GM12878 (cell line): ENCODE results near the gene HAP1. TPM values are rescaled to one million over a fixed set of nuclear protein-coding genes. Genes with fewer than 3 reads are reported as not detected.

ENCODE experiments used
- ATAC-seq: fragments of 200-7000 bp; cut with Tn5 transposase; 3 replicates; pipeline ENCODE4 v1.9.1; 2020; ENCODE audit warnings: mild to moderate bottlenecking, moderate library complexity
- BruUV-seq: library from RNA; stranded (reverse); fragments of 400-500 nt; replicated peaks from 2 replicates; lab custom pipeline; 2021; lab: Mats Ljungman, UMichigan
- CTCF ChIA-PET: fragments of 300-600 bp; sonication (Branson Sonifier 250); formaldehyde crosslinking; extraction: SDS; loops from one replicate; lab custom pipeline; 2021; ENCODE audit warnings: inconsistent platforms; lab: Yijun Ruan, JAX
- POLR2A ChIA-PET: fragments of 350-600 bp; formaldehyde crosslinking; extraction: SDS; loops from one replicate; lab custom pipeline; 2021; ENCODE audit warnings: inconsistent platforms; lab: Charles Lee
- RAD21 ChIA-PET: fragments of 300-600 bp; sonication (Branson Sonifier 250); formaldehyde crosslinking; loops from one replicate; lab custom pipeline; 2023; ENCODE audit warnings: antibody characterized with exemption; ENCODE audit not compliant: unreplicated experiment; lab: Charles Lee
- SMC1A ChIA-PET: fragments of 300-600 bp; sonication (Branson Sonifier 250); formaldehyde crosslinking; loops from one replicate; lab custom pipeline; 2023; ENCODE audit not compliant: unreplicated experiment, uncharacterized antibody; lab: Charles Lee
- DNase-seq: peaks from one replicate; pipeline ENCODE4 v3.0.0-alpha.2; 2011; ENCODE audit warnings: low read depth, low spot score
- FAIRE-seq: peaks from 3 replicates; lab custom pipeline; 2011; peaks lifted over from hg19 to GRCh38; lab: Jason Lieb, UNC
- H2AFZ ChIP-seq: 2 replicates; pipeline ENCODE4 v1.6.0; 2011; ENCODE audit warnings: low read depth, low read length, control low read depth; ENCODE audit not compliant: control insufficient read depth
- H3K27ac ChIP-seq: 2 replicates; pipeline ENCODE4 v1.5.1; 2011; ENCODE audit warnings: control low read depth; ENCODE audit not compliant: control insufficient read depth, insufficient read depth
- H3K27me3 ChIP-seq, 2 experiments: replicated peaks in 1 of 2; 2 replicates each; pipeline versions ENCODE4 v1.6.0 to v1.6.1; 2011; ENCODE audit warnings: low read length in 1 of 2; ENCODE audit not compliant: control insufficient read depth in 2 of 2, insufficient read depth in 2 of 2
- H3K36me3 ChIP-seq, 2 experiments: 2 replicates each; pipeline ENCODE4 v1.5.1; 2011; ENCODE audit warnings: low read length in 1 of 2; ENCODE audit not compliant: control insufficient read depth in 2 of 2, insufficient read depth in 2 of 2
- H3K4me1 ChIP-seq: 2 replicates; pipeline ENCODE4 v1.6.1; 2011; ENCODE audit warnings: mild to moderate bottlenecking, low read length, moderate library complexity, mixed read lengths; ENCODE audit not compliant: control insufficient read depth, insufficient read depth
- H3K4me2 ChIP-seq: 2 replicates; pipeline ENCODE4 v1.6.0; 2011; ENCODE audit warnings: control low read depth; ENCODE audit not compliant: control insufficient read depth, insufficient read depth
- H3K4me3 ChIP-seq: fragments of 200-600 bp; sonication (generic); 2 replicates; pipeline ENCODE4 v1.5.1; 2016
- H3K79me2 ChIP-seq: 2 replicates; pipeline ENCODE4 v1.6.0; 2011; ENCODE audit warnings: low read length; ENCODE audit not compliant: control insufficient read depth, insufficient read depth
- H3K9ac ChIP-seq: 2 replicates; pipeline ENCODE4 v1.8.0; 2011; ENCODE audit warnings: low read length, control low read depth, mixed read lengths; ENCODE audit not compliant: control insufficient read depth, insufficient read depth
- H3K9me3 ChIP-seq: replicated peaks from 3 replicates; pipeline ENCODE4 v1.5.1; 2011; ENCODE audit warnings: mild to moderate bottlenecking, low read length; ENCODE audit not compliant: control insufficient read depth, insufficient read depth
- H4K20me1 ChIP-seq: 2 replicates; pipeline ENCODE4 v1.6.0; 2011; ENCODE audit not compliant: control insufficient read depth, insufficient read depth
- BCL11A ChIP-seq: IDR thresholded peaks from 2 replicates; pipeline ENCODE4 v1.6.1; 2011; ENCODE audit warnings: low read depth, low read length
- BMI1 ChIP-seq: fragments of 450-650 bp; IDR thresholded peaks from 2 replicates; pipeline ENCODE4 v1.6.1; 2016; ENCODE audit warnings: mild to moderate bottlenecking, moderate library complexity, borderline replicate concordance
- CEBPB ChIP-seq, 2 experiments: fragments of 150-350 bp in 1 of 2; IDR thresholded peaks; 2 replicates each; pipeline ENCODE4 v1.6.1; 2012 to 2014; ENCODE audit warnings: low read depth in 2 of 2, low read length in 2 of 2, borderline replicate concordance in 1 of 2, inconsistent platforms in 1 of 2
- EGR1 ChIP-seq, 2 experiments: IDR thresholded peaks; 1 replicate in 1 of 2; 2 replicates in 1 of 2; pipeline ENCODE4 v1.6.1; 2011 to 2012; ENCODE audit warnings: low read depth in 2 of 2, low read length in 2 of 2, borderline replicate concordance in 1 of 2, mild to moderate bottlenecking in 1 of 2, moderate library complexity in 1 of 2
- IRF4 ChIP-seq: IDR thresholded peaks from 2 replicates; pipeline ENCODE4 v1.6.1; 2011; ENCODE audit warnings: low read depth, low read length
- ZBTB4 ChIP-seq: fragments of 450-650 bp; formaldehyde crosslinking; IDR thresholded peaks from 2 replicates; pipeline ENCODE4 v1.4.0; 2022; ENCODE audit warnings: mild to moderate bottlenecking, moderate library complexity
- WGBS: methylation state at CpG from one replicate; pipeline ENCODE4 v1.1.6; 2016; ENCODE audit warnings: low lambda C conversion rate; ENCODE audit not compliant: insufficient replicate concordance, insufficient coverage; ENCODE audit errors: missing lambda C conversion rate; 5-methylcytosine and 5-hydroxymethylcytosine counted together
- in situ Hi-C: fragments of 300-500 bp; cut with MboI; formaldehyde crosslinking; loops from 9 replicates; pipeline ENCODE4 v1.14.3; 2018; ENCODE audit warnings: mixed read lengths
- intact Hi-C: fragments of 100-400 bp; cut with micrococcal nuclease; formaldehyde crosslinking; loops from one replicate; pipeline ENCODE4 v1.14.2; 2022; ENCODE audit not compliant: unreplicated experiment
- polyA plus RNA-seq, 11 experiments: library from polyadenylated mRNA; depleted of rRNA in 4 of 11; unstranded in 6 of 11; stranded (reverse) in 5 of 11; fragments of >200 nt; fragmentation: Nextera tagmentation in 4 of 11; fragmentation: Illumina TruSeq in 1 of 11; extraction: Ambion mirVana in 4 of 11; extraction: Trizol in 1 of 11; gene quantifications; 1 replicate in 1 of 11; 2 replicates in 10 of 11; pipeline versions ENCODE4 v1.2.1 to v1.2.3, GENCODE V29; 2011 to 2016; ENCODE audit warnings: inconsistent platforms in 2 of 11, missing spikeins in 2 of 11, low read depth in 1 of 11
- total RNA-seq, 4 experiments: library from RNA; depleted of rRNA in 3 of 4; stranded (reverse); fragments of >200 nt in 3 of 4; fragmentation: Illumina TruSeq in 1 of 4; extraction: Trizol in 1 of 4; gene quantifications; 2 replicates each; pipeline versions ENCODE4 v1.2.1 to v1.2.3, GENCODE V29; 2013 to 2021
- TF ChIP-seq, protein P1 (sequence below): IDR thresholded peaks from 2 replicates; pipeline ENCODE4 v1.6.1; 2012; ENCODE audit warnings: low read length, inconsistent platforms

HAP1 gene
- total and polyA plus RNA-seq, 10 of the 15 experiments (the other 5 are each of a cell fraction or from before 2014, with no cell fraction given), result not detected

DNA sequence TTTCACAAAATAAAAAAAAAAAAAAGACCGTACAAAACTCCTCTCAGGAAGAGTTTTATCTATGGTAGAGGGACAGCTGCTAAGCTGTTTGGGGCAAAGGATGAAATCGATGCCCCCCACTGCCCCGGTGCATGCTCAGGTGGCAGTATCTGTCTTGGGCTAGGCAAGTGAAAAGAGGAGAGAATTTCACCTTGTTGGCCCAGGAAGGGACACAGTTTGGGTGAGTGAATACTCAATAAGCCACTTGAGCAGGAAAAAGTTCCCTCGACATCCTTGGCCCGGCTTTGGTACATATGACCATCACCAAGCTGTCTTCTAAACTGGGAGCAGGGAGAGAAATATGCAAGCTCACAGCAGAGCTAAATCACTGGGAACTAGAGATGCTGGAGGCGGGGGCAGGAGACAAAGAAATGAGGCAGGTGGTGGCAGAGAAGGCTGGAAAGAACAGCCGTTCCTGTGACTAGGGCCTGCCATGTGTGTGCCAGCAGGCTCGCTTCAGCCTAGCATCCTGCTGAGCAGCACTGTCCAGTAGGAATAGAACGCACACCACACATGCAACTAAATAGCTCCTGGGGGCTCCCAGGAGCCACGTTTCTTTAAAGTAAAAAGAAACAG is 53.9 kb downstream of the HAP1 start:
- Histone ChIP-seq H3K36me3 (no peaks in the 10 kb centered on the region), H3K27ac (no peak overlapping the region), H3K27me3 (no peaks in the 10 kb centered on the region), H3K4me3 (no peak overlapping the region), H3K4me1 (peaks cover 7% of the 10 kb centered on the region), H3K4me2 (no peak overlapping the region), H3K79me2 (no peaks in the 10 kb centered on the region), H3K9ac (no peak overlapping the region)
- ChIA-PET POLR2A (interaction anchor here (0.5 to 7.3 kb wide), 4 partner anchors 9 to 32 kb away, joined by 4 to 177 read pairs (median 54); partner anchors contain the start of gene EIF1), RAD21 (interaction anchor here (0.9 to 6.5 kb wide), 3 partner anchors 8 to 18 kb away, joined by 4 to 85 read pairs (median 38); partner anchors contain the start of gene EIF1), SMC1A (interaction anchor here (1.0 to 7.5 kb wide), 6 partner anchors 10 to 286 kb away, joined by 3 to 122 read pairs (median 30); partner anchors contain the start of genes CNP and EIF1), CTCF (interaction anchor here (0.5 to 9.5 kb wide), 6 partner anchors 11 to 131 kb away, joined by 3 to 265 read pairs (median 10); partner anchors contain the start of genes EIF1 and P3H4)
- DNase-seq (no peak), FAIRE-seq (no peak), ATAC-seq (no peak)
- in situ Hi-C loops, result loop anchor here (25.0 kb wide), 2 partner anchors 1532 to 1682 kb away; partner anchors contain the start of gene TMEM106A
- intact Hi-C loops, result no loop called here
- BruUV-seq, result no TSS peak
- WGBS, result 83% methylated on average over 10 of the region's 10 CpGs
- TF ChIP-seq ZBTB4 (no peak), EGR1 (IDR thresholded peaks at IDR 0.05; ENCODE audit: borderline replicate concordance in 1 of 2, low read depth in 2 of 2, low read length in 2 of 2) (no peak), BCL11A (no peak), CEBPB (IDR thresholded peaks at IDR 0.05; ENCODE audit: borderline replicate concordance in 1 of 2, low read depth in 2 of 2, low read length in 2 of 2) (no peak), BMI1 (no peak), IRF4 (no peak)
- TF ChIP-seq, protein P1, sequence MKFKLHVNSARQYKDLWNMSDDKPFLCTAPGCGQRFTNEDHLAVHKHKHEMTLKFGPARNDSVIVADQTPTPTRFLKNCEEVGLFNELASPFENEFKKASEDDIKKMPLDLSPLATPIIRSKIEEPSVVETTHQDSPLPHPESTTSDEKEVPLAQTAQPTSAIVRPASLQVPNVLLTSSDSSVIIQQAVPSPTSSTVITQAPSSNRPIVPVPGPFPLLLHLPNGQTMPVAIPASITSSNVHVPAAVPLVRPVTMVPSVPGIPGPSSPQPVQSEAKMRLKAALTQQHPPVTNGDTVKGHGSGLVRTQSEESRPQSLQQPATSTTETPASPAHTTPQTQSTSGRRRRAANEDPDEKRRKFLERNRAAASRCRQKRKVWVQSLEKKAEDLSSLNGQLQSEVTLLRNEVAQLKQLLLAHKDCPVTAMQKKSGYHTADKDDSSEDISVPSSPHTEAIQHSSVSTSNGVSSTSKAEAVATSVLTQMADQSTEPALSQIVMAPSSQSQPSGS, result no peak
- TF ChIP-seq, all 136 proteins: peak for 0
- Histone ChIP-seq H2AFZ (no peak overlapping the region), H4K20me1 (no peaks in the 10 kb centered on the region), H3K9me3 (no peaks in the 10 kb centered on the region; the same call in 2 of the 3 replicates)
